Cardiac muscle cell (in vitro differentiated cells and primary cell): Measurements from ENCODE around the gene TAF4. TPM values are rescaled to one million over a fixed set of nuclear protein-coding genes. Genes with fewer than 3 reads are reported as not detected.

Experiments
- DNase-seq, 2 donors: peaks; one replicate each; pipeline versions ENCODE4 v3.0.0 to v3.0.0-alpha.2; 2010 to 2017; ENCODE audit warnings: low read depth in 1 of 2, low spot score in 1 of 2
- H3K27ac ChIP-seq: fragments of 200-600 bp; sonication (generic); 2 replicates; pipeline ENCODE4 v1.5.1; 2016
- H3K27me3 ChIP-seq: fragments of 200-600 bp; sonication (generic); 2 replicates; pipeline ENCODE4 v1.6.0; 2016; ENCODE audit warnings: control low read depth
- H3K36me3 ChIP-seq: fragments of 200-600 bp; sonication (generic); 2 replicates; pipeline ENCODE4 v1.5.1; 2016; ENCODE audit warnings: control low read depth
- H3K4me1 ChIP-seq: fragments of 200-600 bp; sonication (generic); 2 replicates; pipeline ENCODE4 v1.8.1; 2017; ENCODE audit warnings: low read depth, mild to moderate bottlenecking, mixed run types
- H3K4me3 ChIP-seq: fragments of 200-600 bp; sonication (generic); 2 replicates; pipeline ENCODE4 v1.5.1; 2016; ENCODE audit warnings: mild to moderate bottlenecking
- H3K9me3 ChIP-seq: fragments of 200-600 bp; sonication (generic); 2 replicates; pipeline ENCODE4 v1.5.1; 2017; ENCODE audit warnings: low read depth, mild to moderate bottlenecking, control low read depth
- polyA plus RNA-seq: library from polyadenylated mRNA; unstranded; fragments of >200 nt; fragmentation: Nextera tagmentation; extraction: Ambion mirVana; gene quantifications from 2 replicates; pipeline ENCODE4 v1.2.1, GENCODE V29; 2016
- total RNA-seq: library from RNA; depleted of rRNA; stranded (reverse); fragments of >200 nt; gene quantifications from 2 replicates; pipeline ENCODE4 v1.2.3, GENCODE V29; 2016
- TF ChIP-seq, protein P1 (sequence below): IDR thresholded peaks from 2 replicates; pipeline ENCODE4 v1.5.1; 2012; ENCODE audit warnings: low read depth, mild to moderate bottlenecking, low read length

The TAF4 gene
- total and polyA plus RNA-seq, 2 experiments from 2014 or later, result 3.7 to 21.1 TPM

DNA sequence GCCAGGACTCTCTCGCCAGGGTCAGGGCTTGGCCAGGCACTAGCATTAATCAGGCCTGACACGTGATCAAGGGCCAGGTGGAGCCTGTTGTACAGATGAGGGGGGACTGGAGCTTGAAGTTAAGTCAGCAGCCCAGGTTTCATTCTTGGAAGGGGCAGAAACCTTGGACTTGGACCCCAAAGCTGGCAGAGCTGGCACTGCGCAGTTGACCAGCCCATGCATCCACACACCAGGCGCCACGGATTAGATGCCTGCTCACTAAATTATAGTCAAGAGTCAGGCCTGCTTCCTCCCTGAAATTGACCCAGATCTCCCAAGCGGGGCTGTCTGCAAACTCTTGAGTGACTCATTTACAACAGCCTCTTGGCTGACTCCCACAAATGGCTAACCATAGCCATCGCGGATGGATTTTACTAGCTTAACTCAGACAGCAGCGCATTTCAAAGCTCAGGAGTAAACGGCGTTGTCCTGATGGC lies 4.1 kb upstream of the TAF4 start:
- H3K27ac ChIP-seq, result no peak overlapping the region

DNA sequence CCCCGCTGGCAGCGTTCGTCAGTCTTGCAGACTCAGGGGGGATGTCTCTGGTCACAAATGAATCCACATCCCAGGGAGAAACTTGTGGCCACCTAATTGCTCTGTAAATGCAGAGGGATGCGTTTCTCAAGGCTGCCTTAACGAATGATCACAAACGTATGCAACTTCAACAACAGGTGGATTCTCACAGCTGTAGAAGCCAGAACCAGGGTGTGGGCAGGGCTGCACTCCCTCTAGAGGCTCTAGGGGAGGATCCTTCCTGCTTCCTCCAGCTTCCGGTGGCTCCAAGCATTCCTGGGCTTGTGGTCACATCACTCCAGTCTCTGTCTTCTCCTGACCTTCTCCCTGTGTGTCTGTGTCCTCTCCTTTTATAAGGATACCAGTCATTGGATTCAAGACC lies 3.3 kb upstream of the TAF4 start:
- no peaks in the 10 kb centered on the region for H3K9me3 ChIP-seq
- H3K4me1 ChIP-seq, result peaks cover 21% of the 10 kb centered on the region
- DNase-seq, result no peak
- no peak overlapping the region for H3K27ac ChIP-seq
- no peaks in the 10 kb centered on the region for H3K36me3 ChIP-seq
- no peaks in the 10 kb centered on the region for H3K27me3 ChIP-seq
- TF ChIP-seq, protein P1, sequence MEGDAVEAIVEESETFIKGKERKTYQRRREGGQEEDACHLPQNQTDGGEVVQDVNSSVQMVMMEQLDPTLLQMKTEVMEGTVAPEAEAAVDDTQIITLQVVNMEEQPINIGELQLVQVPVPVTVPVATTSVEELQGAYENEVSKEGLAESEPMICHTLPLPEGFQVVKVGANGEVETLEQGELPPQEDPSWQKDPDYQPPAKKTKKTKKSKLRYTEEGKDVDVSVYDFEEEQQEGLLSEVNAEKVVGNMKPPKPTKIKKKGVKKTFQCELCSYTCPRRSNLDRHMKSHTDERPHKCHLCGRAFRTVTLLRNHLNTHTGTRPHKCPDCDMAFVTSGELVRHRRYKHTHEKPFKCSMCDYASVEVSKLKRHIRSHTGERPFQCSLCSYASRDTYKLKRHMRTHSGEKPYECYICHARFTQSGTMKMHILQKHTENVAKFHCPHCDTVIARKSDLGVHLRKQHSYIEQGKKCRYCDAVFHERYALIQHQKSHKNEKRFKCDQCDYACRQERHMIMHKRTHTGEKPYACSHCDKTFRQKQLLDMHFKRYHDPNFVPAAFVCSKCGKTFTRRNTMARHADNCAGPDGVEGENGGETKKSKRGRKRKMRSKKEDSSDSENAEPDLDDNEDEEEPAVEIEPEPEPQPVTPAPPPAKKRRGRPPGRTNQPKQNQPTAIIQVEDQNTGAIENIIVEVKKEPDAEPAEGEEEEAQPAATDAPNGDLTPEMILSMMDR, result no peak
- H3K4me3 ChIP-seq, result no peak overlapping the region

More for the DNA sequence above, 4.1 kb upstream of the TAF4 start:
- Histone ChIP-seq H3K4me1 (peaks cover 16% of the 10 kb centered on the region), H3K9me3 (no peaks in the 10 kb centered on the region), H3K36me3 (no peaks in the 10 kb centered on the region), H3K4me3 (no peak overlapping the region), H3K27me3 (no peaks in the 10 kb centered on the region)
- peak in 1 of 2 donors; percentile 33 for DNase-seq
- TF ChIP-seq, protein P1, result no peak

DNA sequence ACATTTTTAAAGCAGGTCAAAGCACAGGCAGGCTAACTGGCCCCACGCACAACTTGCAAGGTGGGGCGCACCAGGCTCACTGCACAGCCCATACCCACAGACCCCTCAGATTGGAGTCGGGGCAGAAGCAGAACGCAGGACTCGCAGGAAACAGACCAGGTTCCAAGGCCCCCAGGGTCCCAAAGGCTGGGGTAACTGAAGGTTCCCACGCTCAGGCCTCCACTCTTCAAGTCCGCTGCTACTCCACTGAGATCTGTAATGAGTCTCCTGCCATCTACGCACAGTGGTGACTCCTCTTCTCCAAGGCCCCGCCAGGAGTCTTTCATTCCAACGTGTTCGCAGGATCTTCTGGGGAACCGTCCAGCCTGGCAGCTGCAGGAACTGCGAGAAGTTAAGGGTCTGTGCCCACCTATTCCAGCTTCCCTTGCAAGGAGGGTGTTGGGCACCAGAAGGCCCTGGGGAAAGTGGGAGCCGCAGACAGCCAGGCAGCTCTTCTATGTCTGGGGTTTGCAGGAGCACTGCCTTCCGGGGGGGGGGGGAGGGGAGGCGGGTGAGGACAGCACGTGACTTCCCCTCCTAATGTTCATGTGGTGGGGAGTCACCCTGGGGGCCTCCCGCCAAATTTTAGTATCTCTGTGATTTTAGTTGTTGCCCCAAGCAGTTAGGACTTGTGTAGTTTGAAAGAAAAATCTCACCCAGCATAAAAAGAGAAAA lies 2.0 kb upstream of the TAF4 start:
- Histone ChIP-seq H3K4me1 (peaks cover 33% of the 10 kb centered on the region), H3K27me3 (no peaks in the 10 kb centered on the region), H3K4me3 (no peak overlapping the region), H3K36me3 (no peaks in the 10 kb centered on the region), H3K27ac (peak overlapping the region; percentile 96), H3K9me3 (no peaks in the 10 kb centered on the region)
- peak in 1 of 2 donors; percentile 17 for DNase-seq
- TF ChIP-seq, protein P1, result no peak

DNA sequence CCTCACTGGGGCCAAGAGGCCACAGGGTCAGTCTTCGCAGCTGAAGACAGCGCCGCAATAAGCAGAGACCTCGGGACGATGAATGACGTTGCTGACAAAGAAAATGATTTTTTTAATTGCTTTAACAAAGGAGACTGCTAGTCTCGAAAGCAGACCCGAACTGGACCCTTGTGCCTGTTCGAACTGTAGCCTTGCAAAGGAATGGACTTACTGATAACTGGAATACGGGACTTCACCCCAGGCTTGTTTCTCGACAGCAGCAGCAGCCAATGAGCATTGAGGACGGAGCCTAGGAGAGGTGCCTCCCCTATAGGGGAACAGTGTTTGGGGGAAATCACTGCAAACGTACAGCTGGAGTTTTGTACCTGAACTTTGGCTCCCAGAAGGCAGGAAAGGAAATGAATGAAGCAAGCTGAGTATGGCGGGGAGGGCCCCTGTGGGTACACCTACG lies 1.3 kb upstream of the TAF4 start:
- Histone ChIP-seq H3K36me3 (no peaks in the 10 kb centered on the region), H3K27ac (peak overlapping the region; percentile 96), H3K4me1 (peaks cover 39% of the 10 kb centered on the region), H3K27me3 (no peaks in the 10 kb centered on the region), H3K4me3 (peak overlapping the region; percentile 37), H3K9me3 (no peaks in the 10 kb centered on the region)
- TF ChIP-seq, protein P1, result no peak
- peak; percentile 27 to 42 for DNase-seq

DNA sequence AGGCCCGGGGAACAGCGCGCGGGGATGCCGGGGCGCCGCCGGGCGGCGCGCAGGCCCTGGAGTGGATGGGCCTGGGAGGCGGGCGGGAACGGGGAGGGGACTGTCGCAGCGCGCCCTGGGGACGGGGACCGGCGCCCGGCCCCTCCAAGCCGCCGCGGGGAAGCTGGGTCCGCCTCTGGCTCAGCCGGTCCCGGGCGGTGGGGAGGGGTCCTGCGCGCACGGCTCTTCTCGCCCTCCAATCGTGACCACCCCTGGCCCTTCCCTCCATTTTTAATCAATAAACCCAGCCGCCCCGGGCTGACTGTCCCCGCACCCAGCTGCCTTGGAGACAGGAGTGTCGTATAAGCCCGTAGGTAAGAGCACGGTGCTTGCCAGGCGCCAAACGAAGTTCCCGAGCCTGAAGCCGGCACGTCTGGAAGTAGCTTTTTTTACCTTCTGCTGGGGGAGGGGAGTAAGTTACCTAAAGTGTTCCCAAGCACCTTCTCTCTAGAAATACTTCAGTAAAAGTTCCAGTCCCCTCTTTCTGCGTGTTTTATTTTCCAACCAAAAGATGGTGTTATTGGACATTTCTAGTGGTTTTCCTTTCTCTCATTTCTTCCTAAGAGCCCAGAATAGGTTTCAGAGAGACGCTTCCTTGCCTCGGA lies 780 bp upstream of the TAF4 start:
- H3K4me3 ChIP-seq, result peak overlapping the region; percentile 37
- peak; percentile 29 to 83 for DNase-seq
- H3K27me3 ChIP-seq, result no peaks in the 10 kb centered on the region
- peaks cover 39% of the 10 kb centered on the region for H3K4me1 ChIP-seq
- peak overlapping the region; percentile 96 for H3K27ac ChIP-seq
- TF ChIP-seq, protein P1, result no peak
- no peaks in the 10 kb centered on the region for H3K9me3 ChIP-seq
- H3K36me3 ChIP-seq, result no peaks in the 10 kb centered on the region
